Body of pancreas (tissue), 4 donors: ENCODE results near the gene SLC6A3.

ENCODE experiments used
- POLR2A ChIP-seq, 3 donors: fragments of 450-650 bp; IDR thresholded peaks; one replicate each; pipeline ENCODE4 v1.6.1; 2016; ENCODE audit warnings: antibody characterized with exemption in 3 of 3, mild to moderate bottlenecking in 2 of 3
- TF ChIP-seq, protein P1 (sequence below), 7 experiments: fragments of 450-650 bp in 4 of 7; fragments of 200-600 bp in 3 of 7; sonication (generic) in 3 of 7; IDR thresholded peaks; one replicate each; pipeline ENCODE4 v1.5.1; 2016 to 2019; ENCODE audit warnings: antibody characterized with exemption in 7 of 7

DNA sequence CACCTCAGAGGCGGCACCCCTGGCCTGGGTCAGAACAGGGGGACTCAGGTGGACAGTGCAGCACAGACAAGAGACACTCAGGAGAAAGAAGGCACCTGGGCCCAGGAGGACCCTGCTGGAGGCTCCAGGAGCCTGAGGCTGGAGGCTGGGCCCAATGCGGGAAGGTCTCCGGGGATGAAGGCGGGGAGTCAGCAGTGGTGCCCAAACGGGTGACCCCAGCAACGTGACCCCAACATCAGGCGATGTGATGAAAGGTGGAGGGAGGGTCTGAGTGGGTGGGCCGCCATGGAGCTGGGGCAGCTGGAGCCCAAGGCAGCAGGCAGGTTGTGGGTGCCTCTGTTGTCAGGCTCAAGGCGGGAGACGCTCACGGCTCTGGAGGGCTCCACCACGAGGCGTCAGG lies 41.0 kb upstream of the SLC6A3 start:
- TF ChIP-seq, protein P1, sequence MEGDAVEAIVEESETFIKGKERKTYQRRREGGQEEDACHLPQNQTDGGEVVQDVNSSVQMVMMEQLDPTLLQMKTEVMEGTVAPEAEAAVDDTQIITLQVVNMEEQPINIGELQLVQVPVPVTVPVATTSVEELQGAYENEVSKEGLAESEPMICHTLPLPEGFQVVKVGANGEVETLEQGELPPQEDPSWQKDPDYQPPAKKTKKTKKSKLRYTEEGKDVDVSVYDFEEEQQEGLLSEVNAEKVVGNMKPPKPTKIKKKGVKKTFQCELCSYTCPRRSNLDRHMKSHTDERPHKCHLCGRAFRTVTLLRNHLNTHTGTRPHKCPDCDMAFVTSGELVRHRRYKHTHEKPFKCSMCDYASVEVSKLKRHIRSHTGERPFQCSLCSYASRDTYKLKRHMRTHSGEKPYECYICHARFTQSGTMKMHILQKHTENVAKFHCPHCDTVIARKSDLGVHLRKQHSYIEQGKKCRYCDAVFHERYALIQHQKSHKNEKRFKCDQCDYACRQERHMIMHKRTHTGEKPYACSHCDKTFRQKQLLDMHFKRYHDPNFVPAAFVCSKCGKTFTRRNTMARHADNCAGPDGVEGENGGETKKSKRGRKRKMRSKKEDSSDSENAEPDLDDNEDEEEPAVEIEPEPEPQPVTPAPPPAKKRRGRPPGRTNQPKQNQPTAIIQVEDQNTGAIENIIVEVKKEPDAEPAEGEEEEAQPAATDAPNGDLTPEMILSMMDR (IDR thresholded peaks at IDR 0.05): no peak
- no peak for TF ChIP-seq POLR2A (IDR thresholded peaks at IDR 0.05)
